ENCODE results near the gene COBL. TPM values are rescaled to one million over a fixed set of nuclear protein-coding genes. Genes with fewer than 3 reads are reported as not detected.

COBL gene
- total RNA-seq (1 to 10 TPM in 1 of 9 donors, under 1 TPM in 8; 0.09 to 1.2 (median 0.34) TPM), polyA plus RNA-seq (1 to 10 TPM in 1 of 3 donors, under 1 TPM in 2; 0.57 to 1.4 (median 0.71) TPM)
- long read RNA-seq, donor 1: 0 reads
- long read RNA-seq, donor 2: 0 reads
- long read RNA-seq, donor 3: 0 reads
- long read RNA-seq, donor 4: 0 reads
- long read RNA-seq, donor 5: 0 reads
- long read RNA-seq, donor 6, partial matches to known transcripts: 1 of 1 reads
- long read RNA-seq, donor 6, other reads (novel, unspliced or antisense): 0 of 1 reads
- long read RNA-seq, donor 7: 0 reads
- long read RNA-seq, donor 8: 0 reads
- long read RNA-seq, donor 9: 0 reads
- long read RNA-seq, donor 10: 0 reads

- WGBS, 4 donors: 9 to 40% (median 22%) methylated on average over 18 to 94 of the region's 94 CpGs
- peak in 1 of 7 donors; percentile 39 for DNase-seq
- H3K9me3 ChIP-seq (replicated peaks in 1 of 3): no peaks in the 10 kb centered on the region
- TF ChIP-seq POLR2A (IDR thresholded peaks at IDR 0.05): no peak
- H3K27me3 ChIP-seq: peaks cover 14% of the 10 kb centered on the region
- no peak within 1 kb of the TSS for H3K27ac ChIP-seq
- peak within 1 kb of the TSS in 2 of 4 donors; percentile 7 to 48 for H3K4me3 ChIP-seq
- no peaks in the 10 kb centered on the region for H3K36me3 ChIP-seq (replicated peaks in 1 of 2)
- intact Hi-C loops (cut with DNase I): loop anchor here in 1 of 2 donors (10.0 kb wide), 1 partner anchor 648 kb away; no protein-coding TSS in a partner anchor
- peaks cover 9 to 11% of the 10 kb centered on the region in 2 donors for H3K4me1 ChIP-seq (replicated peaks in 1 of 2)
Measured at GRCh38 chr7:51316666-51317581, at the start of gene COBL. Gene COBL (minus strand): TSS chr7:51316809. CDS start chr7:51316633, 176 bp downstream.

GRCh38 chr7:51366172-51366728 is 49.6 kb upstream of the COBL start:
- WGBS, 4 donors: 85 to 89% (median 86%) methylated on average over 7 of the region's 7 CpGs
- Histone ChIP-seq H3K36me3 (replicated peaks in 1 of 2) (no peaks in the 10 kb centered on the region), H3K4me1 (replicated peaks in 1 of 2) (no peaks in the 10 kb centered on the region), H3K9me3 (replicated peaks in 1 of 3) (no peaks in the 10 kb centered on the region), H3K27ac (no peak overlapping the region), H3K27me3 (no peaks in the 10 kb centered on the region), H3K4me3 (no peak overlapping the region)
- TF ChIP-seq CTCF (IDR thresholded peaks at IDR 0.05) (no peak), POLR2A (IDR thresholded peaks at IDR 0.05) (no peak)
- DNase-seq: no peak
- intact Hi-C loops (cut with DNase I): loop anchor here (5.0 to 10.0 kb wide), 3 partner anchors 199 to 1261 kb away; no protein-coding TSS in a partner anchor

GRCh38 chr7:51357821-51358220 is 41.2 kb upstream of the COBL start:
- 78 to 81% (median 80%) methylated on average over 6 of the region's 6 CpGs for WGBS, 4 donors
- Histone ChIP-seq H3K4me1 (replicated peaks in 1 of 2) (no peaks in the 10 kb centered on the region), H3K27ac (no peak overlapping the region), H3K9me3 (replicated peaks in 1 of 3) (no peaks in the 10 kb centered on the region), H3K27me3 (no peaks in the 10 kb centered on the region), H3K4me3 (no peak overlapping the region), H3K36me3 (replicated peaks in 1 of 2) (no peaks in the 10 kb centered on the region)
- DNase-seq: no peak
- intact Hi-C loops (cut with DNase I): no loop called here
- TF ChIP-seq POLR2A (IDR thresholded peaks at IDR 0.05) (no peak), CTCF (IDR thresholded peaks at IDR 0.05) (no peak)

DNA sequence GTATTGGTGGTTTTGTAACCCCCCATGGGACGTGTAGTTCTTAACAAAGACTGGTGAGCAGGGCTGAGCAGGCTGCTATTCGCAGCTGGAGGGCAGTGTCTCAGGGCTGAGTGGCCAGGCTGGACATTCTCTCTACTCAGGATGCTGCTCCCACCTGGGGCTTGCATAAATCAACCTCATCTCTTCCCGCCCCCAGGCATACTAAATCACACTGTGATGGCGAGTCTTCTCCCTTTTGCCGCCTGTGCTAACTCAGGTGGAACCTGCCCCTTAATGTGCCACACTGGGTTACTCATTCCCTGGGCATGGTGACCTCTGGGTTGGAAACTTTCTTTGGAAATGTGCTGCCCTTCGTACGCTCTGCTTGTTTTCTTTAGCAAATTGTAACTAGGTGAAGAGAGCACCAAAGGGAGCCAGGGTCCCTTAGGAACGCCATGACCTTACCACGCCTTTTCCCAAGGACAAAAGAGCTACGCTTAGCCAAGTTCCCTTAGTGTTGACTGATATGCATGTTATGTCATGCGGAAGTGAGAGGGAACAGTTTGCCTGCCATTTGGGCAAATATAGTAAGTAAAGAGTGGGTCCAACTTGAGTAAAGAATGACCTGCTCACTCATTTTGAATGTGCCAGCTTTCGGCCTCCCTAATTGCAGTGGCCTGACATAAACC is 40.4 kb upstream of the COBL start:
- intact Hi-C loops (cut with DNase I): no loop called here
- WGBS, 4 donors: 63 to 70% (median 67%) methylated on average over 12 of the region's 12 CpGs
- Histone ChIP-seq H3K27ac (no peak overlapping the region), H3K36me3 (replicated peaks in 1 of 2) (no peaks in the 10 kb centered on the region), H3K9me3 (replicated peaks in 1 of 3) (no peaks in the 10 kb centered on the region), H3K4me1 (replicated peaks in 1 of 2) (no peaks in the 10 kb centered on the region), H3K27me3 (no peaks in the 10 kb centered on the region), H3K4me3 (no peak overlapping the region)
- TF ChIP-seq POLR2A (IDR thresholded peaks at IDR 0.05): no peak
- TF ChIP-seq CTCF (IDR thresholded peaks at IDR 0.05): no peak
- DNase-seq: no peak

All from adrenal gland (tissue), 19 donors.